ENCODE data around the gene SGO1. TPM values are rescaled to one million over a fixed set of nuclear protein-coding genes. Genes with fewer than 3 reads are reported as not detected.

Gene SGO1
- total RNA-seq, 3 donors from 2014 or later = 1.6 to 6.6 (median 2.1) TPM

- Histone ChIP-seq H3K4me1 (ENCODE audit: low read depth) (no peaks in the 10 kb centered on the region), H3K9me3 (no peaks in the 10 kb centered on the region), H3K4me3 (no peak overlapping the region), H3K36me3 (ENCODE audit: low read depth) (no peaks in the 10 kb centered on the region)
- DNase-seq (no peak), ATAC-seq (no peak)
- TF ChIP-seq CTCF (IDR thresholded peaks at IDR 0.05) = no peak
- intact Hi-C loops (cut with DNase I, micrococcal nuclease) = no loop called here
Observed at GRCh38 chr3:20154078-20154477, 31.9 kb downstream of the SGO1 start.

- Histone ChIP-seq H3K4me1 (ENCODE audit: low read depth) (no peaks in the 10 kb centered on the region), H3K36me3 (ENCODE audit: low read depth) (no peaks in the 10 kb centered on the region), H3K9me3 (no peaks in the 10 kb centered on the region), H3K4me3 (no peak overlapping the region)
- DNase-seq (no peak), ATAC-seq (no peak)
- no peak for TF ChIP-seq CTCF (IDR thresholded peaks at IDR 0.05)
- intact Hi-C loops (cut with DNase I, micrococcal nuclease) = no loop called here
Observed at GRCh38 chr3:20148466-20148865, 37.5 kb downstream of the SGO1 start.

GRCh38 chr3:20147361-20147760 is 38.6 kb downstream of the SGO1 start:
- DNase-seq (no peak), ATAC-seq (no peak)
- Histone ChIP-seq H3K36me3 (ENCODE audit: low read depth) (no peaks in the 10 kb centered on the region), H3K4me1 (ENCODE audit: low read depth) (no peaks in the 10 kb centered on the region), H3K4me3 (no peak overlapping the region), H3K9me3 (no peaks in the 10 kb centered on the region)
- TF ChIP-seq CTCF (IDR thresholded peaks at IDR 0.05) = no peak
- intact Hi-C loops (cut with DNase I, micrococcal nuclease) = no loop called here

GRCh38 chr3:20146301-20146700 is 39.7 kb downstream of the SGO1 start:
- no peaks in the 10 kb centered on the region for H3K9me3 ChIP-seq
- H3K4me3 ChIP-seq = no peak overlapping the region
- no peak for ATAC-seq
- H3K4me1 ChIP-seq (ENCODE audit: low read depth) = no peaks in the 10 kb centered on the region
- intact Hi-C loops (cut with DNase I, micrococcal nuclease) = no loop called here
- TF ChIP-seq CTCF (IDR thresholded peaks at IDR 0.05) = no peak
- H3K36me3 ChIP-seq (ENCODE audit: low read depth) = no peaks in the 10 kb centered on the region
- DNase-seq = no peak

- no peaks in the 10 kb centered on the region for H3K36me3 ChIP-seq (ENCODE audit: low read depth)
- H3K4me3 ChIP-seq = no peak overlapping the region
- no peak for DNase-seq
- H3K4me1 ChIP-seq (ENCODE audit: low read depth) = no peaks in the 10 kb centered on the region
- ATAC-seq = no peak
- no peak for TF ChIP-seq CTCF (IDR thresholded peaks at IDR 0.05)
- intact Hi-C loops (cut with DNase I, micrococcal nuclease) = no loop called here
- H3K9me3 ChIP-seq = no peaks in the 10 kb centered on the region
Observed at GRCh38 chr3:20145874-20146273, 40.1 kb downstream of the SGO1 start.

- DNase-seq (no peak), ATAC-seq (no peak)
- H3K4me3 ChIP-seq = no peak overlapping the region
- TF ChIP-seq CTCF (IDR thresholded peaks at IDR 0.05) = no peak
- intact Hi-C loops (cut with DNase I, micrococcal nuclease) = no loop called here
- H3K9me3 ChIP-seq = no peaks in the 10 kb centered on the region
- H3K36me3 ChIP-seq (ENCODE audit: low read depth) = no peaks in the 10 kb centered on the region
- H3K4me1 ChIP-seq (ENCODE audit: low read depth) = no peaks in the 10 kb centered on the region
Observed at GRCh38 chr3:20143519-20143918, 42.5 kb downstream of the SGO1 start.
